Ishikawa (cell line): Measurements from ENCODE around the gene HIC1.

Source experiments
- CEBPB ChIP-seq: IDR thresholded peaks from 2 replicates; pipeline ENCODE4 v1.6.1; 2012
- CREB1 ChIP-seq: IDR thresholded peaks from 2 replicates; pipeline ENCODE4 v1.6.1; 2012; ENCODE audit warnings: low read depth
- RAD21 ChIP-seq: IDR thresholded peaks from 2 replicates; pipeline ENCODE4 v1.6.1; 2012; ENCODE audit warnings: low read depth
- YY1 ChIP-seq: IDR thresholded peaks from 2 replicates; pipeline ENCODE4 v1.6.1; 2012; ENCODE audit warnings: low read depth
- TF ChIP-seq, protein P1 (sequence below): IDR thresholded peaks from 2 replicates; pipeline ENCODE4 v1.6.1; 2012

DNA sequence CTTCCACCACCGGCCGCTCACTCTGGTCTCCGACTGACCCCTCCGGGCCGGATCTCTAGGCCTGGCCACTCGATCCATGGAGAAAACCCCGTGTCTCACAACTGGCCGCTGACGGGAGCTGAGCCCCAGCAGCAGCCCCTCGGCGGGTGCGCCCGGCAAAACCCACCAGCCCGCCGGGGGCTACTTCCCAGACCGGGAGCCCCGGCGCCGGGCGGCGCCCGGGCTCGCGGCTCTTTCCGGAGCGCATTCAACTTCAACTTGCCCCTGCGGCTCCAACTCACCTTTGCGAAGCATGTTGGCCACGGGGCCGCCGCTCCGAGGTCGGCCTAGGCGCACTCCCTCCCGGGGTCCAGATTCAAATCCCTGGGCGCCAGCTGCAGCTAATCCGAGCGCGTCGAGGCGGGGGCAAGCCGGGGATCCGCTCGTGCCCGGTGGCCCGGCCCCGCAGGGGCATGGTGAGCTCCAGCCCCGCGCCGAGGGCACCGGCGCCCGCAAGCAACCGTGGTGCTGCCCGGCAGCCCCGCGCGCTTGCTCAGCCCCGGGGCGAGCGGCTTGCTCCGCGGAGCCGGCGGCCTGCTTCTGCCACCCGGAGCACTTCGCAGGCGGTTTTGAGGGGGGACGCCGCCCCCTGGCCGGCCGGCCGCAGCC lies 30.2 kb upstream of the HIC1 start:
- no peak for TF ChIP-seq RAD21
- TF ChIP-seq YY1: no peak
- TF ChIP-seq, protein P1, sequence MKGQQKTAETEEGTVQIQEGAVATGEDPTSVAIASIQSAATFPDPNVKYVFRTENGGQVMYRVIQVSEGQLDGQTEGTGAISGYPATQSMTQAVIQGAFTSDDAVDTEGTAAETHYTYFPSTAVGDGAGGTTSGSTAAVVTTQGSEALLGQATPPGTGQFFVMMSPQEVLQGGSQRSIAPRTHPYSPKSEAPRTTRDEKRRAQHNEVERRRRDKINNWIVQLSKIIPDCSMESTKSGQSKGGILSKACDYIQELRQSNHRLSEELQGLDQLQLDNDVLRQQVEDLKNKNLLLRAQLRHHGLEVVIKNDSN: no peak
- no peak for TF ChIP-seq CREB1
- no peak for TF ChIP-seq CEBPB
